ENCODE data around the gene CST1.

- TF ChIP-seq, protein P1, sequence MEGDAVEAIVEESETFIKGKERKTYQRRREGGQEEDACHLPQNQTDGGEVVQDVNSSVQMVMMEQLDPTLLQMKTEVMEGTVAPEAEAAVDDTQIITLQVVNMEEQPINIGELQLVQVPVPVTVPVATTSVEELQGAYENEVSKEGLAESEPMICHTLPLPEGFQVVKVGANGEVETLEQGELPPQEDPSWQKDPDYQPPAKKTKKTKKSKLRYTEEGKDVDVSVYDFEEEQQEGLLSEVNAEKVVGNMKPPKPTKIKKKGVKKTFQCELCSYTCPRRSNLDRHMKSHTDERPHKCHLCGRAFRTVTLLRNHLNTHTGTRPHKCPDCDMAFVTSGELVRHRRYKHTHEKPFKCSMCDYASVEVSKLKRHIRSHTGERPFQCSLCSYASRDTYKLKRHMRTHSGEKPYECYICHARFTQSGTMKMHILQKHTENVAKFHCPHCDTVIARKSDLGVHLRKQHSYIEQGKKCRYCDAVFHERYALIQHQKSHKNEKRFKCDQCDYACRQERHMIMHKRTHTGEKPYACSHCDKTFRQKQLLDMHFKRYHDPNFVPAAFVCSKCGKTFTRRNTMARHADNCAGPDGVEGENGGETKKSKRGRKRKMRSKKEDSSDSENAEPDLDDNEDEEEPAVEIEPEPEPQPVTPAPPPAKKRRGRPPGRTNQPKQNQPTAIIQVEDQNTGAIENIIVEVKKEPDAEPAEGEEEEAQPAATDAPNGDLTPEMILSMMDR (IDR thresholded peaks at IDR 0.05), result no peak
- TF ChIP-seq POLR2A (IDR thresholded peaks at IDR 0.05), result no peak
These were observed 22.8 kb upstream of the CST1 start for GRCh38 chr20:23773579-23773978.
